ENCODE results near the gene UBE2D4.
"Not testable (repeated sequence)": the region's sequence is repeated elsewhere in the genome, so short reads cannot be mapped to it uniquely, and the experiment has no call there.

UBE2D4 gene

GRCh38 chr7:43925984-43926797 lies at the start of gene UBE2D4:
UBE2D4 (plus strand) TSS chr7:43926436; CDS start chr7:43926533, 97 bp downstream.
- DNase-seq (ENCODE audit: low spot score), result peak; percentile 84

GRCh38 chr7:43876976-43877745 lies 49.1 kb upstream of the UBE2D4 start:
- DNase-seq (ENCODE audit: low spot score), result no peak

GRCh38 chr7:43877968-43878864 lies 48.0 kb upstream of the UBE2D4 start:
- no peak for DNase-seq (ENCODE audit: low spot score)

GRCh38 chr7:43878867-43879266 lies 47.4 kb upstream of the UBE2D4 start:
- DNase-seq (ENCODE audit: low spot score), result no peak

GRCh38 chr7:43879477-43879876 lies 46.8 kb upstream of the UBE2D4 start:
- DNase-seq (ENCODE audit: low spot score), result no peak

GRCh38 chr7:43880596-43880995 lies 45.6 kb upstream of the UBE2D4 start:
- no peak for DNase-seq (ENCODE audit: low spot score)

- DNase-seq (ENCODE audit: low spot score), result no peak
These were observed 42.0 kb upstream of the UBE2D4 start for GRCh38 chr7:43884209-43884608.

- DNase-seq (ENCODE audit: low spot score), result no peak
These were observed 41.6 kb upstream of the UBE2D4 start for GRCh38 chr7:43884617-43885016.

- peak; percentile 17 for DNase-seq (ENCODE audit: low spot score)
These were observed 37.0 kb upstream of the UBE2D4 start for GRCh38 chr7:43888993-43889945.

- DNase-seq (ENCODE audit: low spot score), result no peak
These were observed 35.8 kb upstream of the UBE2D4 start for GRCh38 chr7:43890468-43890867.

GRCh38 chr7:43891069-43891955 lies 34.9 kb upstream of the UBE2D4 start:
- DNase-seq (ENCODE audit: low spot score), result no peak

GRCh38 chr7:43895847-43896415 lies 30.3 kb upstream of the UBE2D4 start:
- DNase-seq (ENCODE audit: low spot score), result no peak

- DNase-seq (ENCODE audit: low spot score), result not testable (repeated sequence)
These were observed 27.7 kb upstream of the UBE2D4 start for GRCh38 chr7:43898571-43898970.

GRCh38 chr7:43902542-43903054 lies 23.6 kb upstream of the UBE2D4 start:
- DNase-seq (ENCODE audit: low spot score), result no peak

GRCh38 chr7:43904533-43905208 lies 21.6 kb upstream of the UBE2D4 start:
- DNase-seq (ENCODE audit: low spot score), result no peak

GRCh38 chr7:43905209-43905946 lies 20.9 kb upstream of the UBE2D4 start:
- no peak for DNase-seq (ENCODE audit: low spot score)

GRCh38 chr7:43905956-43906330 lies 20.3 kb upstream of the UBE2D4 start:
- no peak for DNase-seq (ENCODE audit: low spot score)

- DNase-seq (ENCODE audit: low spot score), result peak; percentile 48
These were observed 19.8 kb upstream of the UBE2D4 start, which contains the start of gene URGCP for GRCh38 chr7:43906331-43907010. URGCP (minus strand) TSS chr7:43906596; CDS start chr7:43906575, 21 bp downstream.

Measured in CD4-positive, alpha-beta T cell treated with Interleukin-15 for 4 hours (primary cell).